Natural killer cell (primary cell): Measurements from ENCODE around the gene GPR107. TPM values are rescaled to one million over a fixed set of nuclear protein-coding genes. Genes with fewer than 3 reads are reported as not detected.

ENCODE experiments used
- ATAC-seq, 3 donors: fragments of 150-1000 bp in 2 of 3; fragments of 200-7000 bp in 1 of 3; cut with Tn5 transposase; 1 replicate in 1 of 3; 2 replicates in 2 of 3; pipeline ENCODE4 v1.10.0; 2021; ENCODE audit warnings: mild to moderate bottlenecking in 2 of 3, moderate library complexity in 2 of 3
- DNase-seq, 2 donors: peaks; one replicate each; pipeline versions ENCODE4 v3.0.0 to v3.0.0-alpha.2; 2013 to 2021; ENCODE audit warnings: mixed read lengths in 1 of 2
- H3K27ac ChIP-seq: one replicate; pipeline ENCODE4 v1.5.1; 2013; ENCODE audit warnings: mild to moderate bottlenecking, low read length
- H3K27me3 ChIP-seq: one replicate; pipeline ENCODE4 v1.6.1; 2013; ENCODE audit warnings: low read length; ENCODE audit not compliant: control insufficient read depth, insufficient read depth
- H3K36me3 ChIP-seq: one replicate; pipeline ENCODE4 v1.6.1; 2013; ENCODE audit warnings: low read length; ENCODE audit not compliant: control insufficient read depth, insufficient read depth
- H3K4me1 ChIP-seq: one replicate; pipeline ENCODE4 v1.6.1; 2013; ENCODE audit warnings: low read length; ENCODE audit not compliant: control insufficient read depth, insufficient read depth
- H3K4me3 ChIP-seq: one replicate; pipeline ENCODE4 v1.5.1; 2013; ENCODE audit warnings: low read length
- H3K9me3 ChIP-seq: one replicate; pipeline ENCODE4 v1.6.1; 2013; ENCODE audit warnings: low read length; ENCODE audit not compliant: control insufficient read depth, insufficient read depth
- H3K27ac Mint-ChIP-seq, 2 donors: one replicate each; pipeline ENCODE4 v1.8.0; 2022; ENCODE audit warnings: mild to moderate bottlenecking in 2 of 2, mixed read lengths in 2 of 2, moderate library complexity in 1 of 2
- H3K27me3 Mint-ChIP-seq, 2 donors: one replicate each; pipeline ENCODE4 v1.8.0; 2022; ENCODE audit warnings: low read depth in 2 of 2, mixed read lengths in 2 of 2
- H3K36me3 Mint-ChIP-seq: one replicate; pipeline ENCODE4 v1.8.0; 2022; ENCODE audit warnings: mixed read lengths
- H3K4me1 Mint-ChIP-seq, 2 donors: one replicate each; pipeline ENCODE4 v1.8.0; 2022; ENCODE audit warnings: mixed read lengths in 2 of 2
- H3K4me3 Mint-ChIP-seq: one replicate; pipeline ENCODE4 v1.8.0; 2022; ENCODE audit warnings: mild to moderate bottlenecking, moderate library complexity, mixed read lengths
- H3K9me3 Mint-ChIP-seq, 2 donors: one replicate each; pipeline ENCODE4 v1.8.0; 2022; ENCODE audit warnings: mixed read lengths in 2 of 2
- WGBS: methylation state at CpG from one replicate; pipeline ENCODE4 v1.1.7; 2013; ENCODE audit warnings: missing lambda C conversion rate; ENCODE audit not compliant: insufficient coverage; 5-methylcytosine and 5-hydroxymethylcytosine counted together
- intact Hi-C: fragments of 100-400 bp; cut with micrococcal nuclease; formaldehyde crosslinking; loops from one replicate; pipeline ENCODE4 v1.14.2; 2022
- total RNA-seq, 4 donors: library from RNA; stranded (reverse); fragments of 120-200 nt in 1 of 4; gene quantifications; one replicate each; pipeline versions ENCODE4 v1.2.3 to v1.2.4, GENCODE V29; 2013 to 2022
- TF ChIP-seq, protein P1 (sequence below): fragments of 200-600 bp; IDR thresholded peaks from one replicate; pipeline ENCODE4 v1.8.0; 2022; ENCODE audit warnings: antibody characterized with exemption

The GPR107 gene
- total RNA-seq, 3 donors from 2014 or later (not counting 1 experiment from before 2014, with no cell fraction given): 32.9 to 49.5 (median 41.8) TPM

DNA sequence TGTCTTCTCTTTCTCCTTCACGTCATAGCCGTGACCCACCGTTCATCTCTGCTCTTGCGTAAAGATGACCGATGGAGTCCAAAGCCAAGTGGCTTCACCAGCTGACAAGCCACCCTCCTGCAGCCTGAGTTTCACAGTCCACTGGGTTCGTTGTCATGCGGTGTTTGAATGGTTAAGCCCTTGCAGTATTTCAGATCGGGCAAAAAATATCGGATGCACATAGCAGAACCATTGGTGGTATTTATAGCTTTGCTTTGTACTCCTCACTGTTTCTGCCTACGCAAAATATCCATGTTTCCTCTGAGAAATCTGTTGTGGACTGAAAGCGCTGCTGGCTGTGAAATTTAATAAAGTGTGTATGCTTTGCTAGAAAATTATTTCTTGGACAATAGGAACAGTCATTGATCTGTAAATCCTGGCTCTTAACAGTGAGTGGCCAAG lies 84.0 kb downstream of the GPR107 start:
- H3K4me1 ChIP-seq: peaks cover 28% of the 10 kb centered on the region
- no peak overlapping the region for H3K4me3 Mint-ChIP-seq
- no peak overlapping the region for H3K27ac ChIP-seq
- no peaks in the 10 kb centered on the region for H3K9me3 Mint-ChIP-seq
- 93% methylated on average over 11 of the region's 11 CpGs for WGBS
- no peaks in the 10 kb centered on the region for H3K27me3 ChIP-seq
- TF ChIP-seq, protein P1, sequence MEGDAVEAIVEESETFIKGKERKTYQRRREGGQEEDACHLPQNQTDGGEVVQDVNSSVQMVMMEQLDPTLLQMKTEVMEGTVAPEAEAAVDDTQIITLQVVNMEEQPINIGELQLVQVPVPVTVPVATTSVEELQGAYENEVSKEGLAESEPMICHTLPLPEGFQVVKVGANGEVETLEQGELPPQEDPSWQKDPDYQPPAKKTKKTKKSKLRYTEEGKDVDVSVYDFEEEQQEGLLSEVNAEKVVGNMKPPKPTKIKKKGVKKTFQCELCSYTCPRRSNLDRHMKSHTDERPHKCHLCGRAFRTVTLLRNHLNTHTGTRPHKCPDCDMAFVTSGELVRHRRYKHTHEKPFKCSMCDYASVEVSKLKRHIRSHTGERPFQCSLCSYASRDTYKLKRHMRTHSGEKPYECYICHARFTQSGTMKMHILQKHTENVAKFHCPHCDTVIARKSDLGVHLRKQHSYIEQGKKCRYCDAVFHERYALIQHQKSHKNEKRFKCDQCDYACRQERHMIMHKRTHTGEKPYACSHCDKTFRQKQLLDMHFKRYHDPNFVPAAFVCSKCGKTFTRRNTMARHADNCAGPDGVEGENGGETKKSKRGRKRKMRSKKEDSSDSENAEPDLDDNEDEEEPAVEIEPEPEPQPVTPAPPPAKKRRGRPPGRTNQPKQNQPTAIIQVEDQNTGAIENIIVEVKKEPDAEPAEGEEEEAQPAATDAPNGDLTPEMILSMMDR: no peak
- peaks cover 4% of the 10 kb centered on the region for H3K36me3 ChIP-seq
- H3K4me1 Mint-ChIP-seq: peaks cover 49 to 55% of the 10 kb centered on the region in 2 donors
- H3K27me3 Mint-ChIP-seq: no peaks in the 10 kb centered on the region
- no peak for DNase-seq
- H3K9me3 ChIP-seq: peaks cover 10% of the 10 kb centered on the region
- intact Hi-C loops: no loop called here
- ATAC-seq: no peak
- no peaks in the 10 kb centered on the region for H3K36me3 Mint-ChIP-seq
- H3K27ac Mint-ChIP-seq: no peak overlapping the region
- no peak overlapping the region for H3K4me3 ChIP-seq

DNA sequence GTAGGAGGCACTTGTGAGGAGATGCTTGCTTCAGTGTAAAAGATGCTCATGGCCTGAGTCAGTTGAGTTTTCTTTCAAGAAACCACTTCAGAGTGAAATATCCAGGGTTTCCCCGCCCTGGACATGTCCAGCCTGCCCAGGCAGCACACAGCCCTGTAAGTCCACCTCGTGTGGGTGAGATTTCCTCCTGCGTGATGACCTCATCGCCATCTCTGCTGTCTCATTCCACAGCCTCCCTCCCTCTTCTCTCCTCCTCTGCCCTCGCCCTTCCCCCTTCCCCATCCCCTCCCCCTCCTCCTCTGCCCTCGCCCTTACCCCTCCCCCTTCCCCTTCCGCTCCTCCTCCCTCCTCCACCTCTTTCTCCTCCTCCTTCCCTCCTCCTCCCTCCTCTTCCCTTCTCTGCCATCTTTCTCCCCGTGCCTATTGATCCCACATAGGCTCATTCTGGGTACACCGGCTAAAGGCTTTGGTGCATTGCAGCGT lies 84.5 kb downstream of the GPR107 start:
- Histone ChIP-seq H3K27me3 (no peaks in the 10 kb centered on the region), H3K4me3 (no peak overlapping the region), H3K9me3 (peaks cover 10% of the 10 kb centered on the region), H3K36me3 (peaks cover 4% of the 10 kb centered on the region), H3K27ac (no peak overlapping the region), H3K4me1 (peaks cover 26% of the 10 kb centered on the region)
- H3K9me3 Mint-ChIP-seq: no peaks in the 10 kb centered on the region
- peak overlapping the region; percentile 23 to 63 for H3K27ac Mint-ChIP-seq
- 67% methylated on average over 10 of the region's 10 CpGs for WGBS
- DNase-seq (no peak), ATAC-seq (peak; percentile 33 to 48 (median 47))
- no peaks in the 10 kb centered on the region for H3K27me3 Mint-ChIP-seq
- H3K4me3 Mint-ChIP-seq: no peak overlapping the region
- TF ChIP-seq, protein P1: no peak
- H3K4me1 Mint-ChIP-seq: peaks cover 45 to 50% of the 10 kb centered on the region in 2 donors
- intact Hi-C loops: no loop called here
- H3K36me3 Mint-ChIP-seq: no peaks in the 10 kb centered on the region

DNA sequence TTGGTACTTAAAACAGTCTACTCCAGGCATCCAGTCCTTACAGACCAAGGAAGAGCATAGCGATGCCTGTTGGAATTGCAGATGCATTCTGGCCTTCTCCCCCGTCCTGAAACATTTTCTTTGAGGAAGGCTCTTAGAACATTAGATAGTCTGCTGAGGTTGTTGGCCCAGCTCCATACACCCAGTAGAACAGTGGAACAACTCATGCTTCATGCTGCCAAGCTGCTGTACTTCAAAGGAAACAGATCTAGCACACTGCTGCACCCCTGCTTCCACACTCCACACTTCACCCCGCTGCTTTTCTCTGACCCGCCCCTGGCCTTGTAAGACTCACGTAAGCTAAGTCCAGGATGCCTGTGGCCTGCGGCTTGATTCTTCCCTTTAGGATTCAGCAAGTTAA lies 85.1 kb downstream of the GPR107 start:
- peak overlapping the region; percentile 23 to 63 for H3K27ac Mint-ChIP-seq
- no peak overlapping the region for H3K4me3 Mint-ChIP-seq

More for the DNA sequence above, 85.1 kb downstream of the GPR107 start:
- ATAC-seq (peak in 1 of 3 donors; percentile 20), DNase-seq (peak in 1 of 2 donors; percentile 34)
- no peaks in the 10 kb centered on the region for H3K9me3 Mint-ChIP-seq
- Histone ChIP-seq H3K36me3 (peaks cover 3% of the 10 kb centered on the region), H3K27ac (no peak overlapping the region), H3K9me3 (peaks cover 10% of the 10 kb centered on the region), H3K4me3 (no peak overlapping the region), H3K27me3 (no peaks in the 10 kb centered on the region), H3K4me1 (peaks cover 32% of the 10 kb centered on the region)
- peaks cover 44 to 48% of the 10 kb centered on the region in 2 donors for H3K4me1 Mint-ChIP-seq
- no peaks in the 10 kb centered on the region for H3K36me3 Mint-ChIP-seq
- 85% methylated on average over 6 of the region's 6 CpGs for WGBS
- H3K27me3 Mint-ChIP-seq: peaks cover 2 to 4% of the 10 kb centered on the region in 2 donors
- intact Hi-C loops: no loop called here
- TF ChIP-seq, protein P1: no peak
